ENCODE measurements around the gene PLCB4.

PLCB4 gene

GRCh38 chr20:9499126-9499899, 430.4 kb downstream of the PLCB4 start:
- DNase-seq (ENCODE audit: insufficient read length, low spot score) = no peak
- TF ChIP-seq POLR2A (IDR thresholded peaks at IDR 0.05; ENCODE audit: low read depth, low read length) = no peak
- FAIRE-seq = no peak

- FAIRE-seq = no peak
- no peak for TF ChIP-seq POLR2A (IDR thresholded peaks at IDR 0.05; ENCODE audit: low read depth, low read length)
- DNase-seq (ENCODE audit: insufficient read length, low spot score) = no peak
These were observed 431.2 kb downstream of the PLCB4 start for GRCh38 chr20:9500121-9500520.

- DNase-seq (ENCODE audit: insufficient read length, low spot score) = no peak
These were observed 432.6 kb downstream of the PLCB4 start for GRCh38 chr20:9501473-9501872.

GRCh38 chr20:9503526-9504245, 434.8 kb downstream of the PLCB4 start:
- DNase-seq (ENCODE audit: insufficient read length, low spot score) (peak; percentile 30), FAIRE-seq (no peak)
- TF ChIP-seq POLR2A (IDR thresholded peaks at IDR 0.05; ENCODE audit: low read depth, low read length) = no peak

More at GRCh38 chr20:9501473-9501872, 432.6 kb downstream of the PLCB4 start:
- no peak for TF ChIP-seq POLR2A (IDR thresholded peaks at IDR 0.05; ENCODE audit: low read depth, low read length)
- FAIRE-seq = no peak

- FAIRE-seq = no peak
- no peak for DNase-seq (ENCODE audit: insufficient read length, low spot score)
- no peak for TF ChIP-seq POLR2A (IDR thresholded peaks at IDR 0.05; ENCODE audit: low read depth, low read length)
These were observed 437.5 kb downstream of the PLCB4 start for GRCh38 chr20:9506280-9506821.

- TF ChIP-seq POLR2A (IDR thresholded peaks at IDR 0.05; ENCODE audit: low read depth, low read length) = no peak
- FAIRE-seq (no peak), DNase-seq (ENCODE audit: insufficient read length, low spot score) (no peak)
These were observed 438.1 kb downstream of the PLCB4 start for GRCh38 chr20:9506964-9507369.

GRCh38 chr20:9507544-9508239, 438.8 kb downstream of the PLCB4 start:
- DNase-seq (ENCODE audit: insufficient read length, low spot score) = no peak
- FAIRE-seq = no peak
- TF ChIP-seq POLR2A (IDR thresholded peaks at IDR 0.05; ENCODE audit: low read depth, low read length) = no peak

- no peak for DNase-seq (ENCODE audit: insufficient read length, low spot score)
- no peak for FAIRE-seq
- no peak for TF ChIP-seq POLR2A (IDR thresholded peaks at IDR 0.05; ENCODE audit: low read depth, low read length)
These were observed 439.4 kb downstream of the PLCB4 start for GRCh38 chr20:9508240-9508661.

- DNase-seq (ENCODE audit: insufficient read length, low spot score) = no peak
- FAIRE-seq = no peak
- TF ChIP-seq POLR2A (IDR thresholded peaks at IDR 0.05; ENCODE audit: low read depth, low read length) = no peak
These were observed 439.9 kb downstream of the PLCB4 start for GRCh38 chr20:9508696-9509178.

GRCh38 chr20:9509246-9509645, 440.4 kb downstream of the PLCB4 start:
- FAIRE-seq (no peak), DNase-seq (ENCODE audit: insufficient read length, low spot score) (no peak)
- TF ChIP-seq POLR2A (IDR thresholded peaks at IDR 0.05; ENCODE audit: low read depth, low read length) = no peak

GRCh38 chr20:9510911-9511310, 442.0 kb downstream of the PLCB4 start:
- DNase-seq (ENCODE audit: insufficient read length, low spot score) (no peak), FAIRE-seq (no peak)

GRCh38 chr20:9514072-9514460, 445.2 kb downstream of the PLCB4 start:
- DNase-seq (ENCODE audit: insufficient read length, low spot score) (no peak), FAIRE-seq (no peak)
- TF ChIP-seq POLR2A (IDR thresholded peaks at IDR 0.05; ENCODE audit: low read depth, low read length) = no peak

More at GRCh38 chr20:9510911-9511310, 442.0 kb downstream of the PLCB4 start:
- TF ChIP-seq POLR2A (IDR thresholded peaks at IDR 0.05; ENCODE audit: low read depth, low read length) = no peak

- DNase-seq (ENCODE audit: insufficient read length, low spot score) (no peak), FAIRE-seq (no peak)
- no peak for TF ChIP-seq POLR2A (IDR thresholded peaks at IDR 0.05; ENCODE audit: low read depth, low read length)
These were observed 445.8 kb downstream of the PLCB4 start, which contains the start of gene LAMP5 for GRCh38 chr20:9514461-9515213. Gene LAMP5, plus strand, starts transcription at chr20:9514590. Its CDS starts 263 bp downstream, at chr20:9514853.
